Stimulated activated CD8-positive, alpha-beta memory T cell treated with anti-CD3 and anti-CD28 coated beads, Interleukin-7, amount 100 ng/mL, for 48 hours (primary cell): Measurements from ENCODE around the gene ADCYAP1R1.
"Not testable (repeated sequence)": the region's sequence is repeated elsewhere in the genome, so short reads cannot be mapped to it uniquely, and the experiment has no call there.

Experiments
- DNase-seq, 2 donors: peaks; one replicate each; pipeline ENCODE4 v3.0.0-alpha.2; 2020; ENCODE audit warnings: low read depth in 1 of 2; ENCODE audit errors: extremely low read depth in 1 of 2

The ADCYAP1R1 gene

DNA sequence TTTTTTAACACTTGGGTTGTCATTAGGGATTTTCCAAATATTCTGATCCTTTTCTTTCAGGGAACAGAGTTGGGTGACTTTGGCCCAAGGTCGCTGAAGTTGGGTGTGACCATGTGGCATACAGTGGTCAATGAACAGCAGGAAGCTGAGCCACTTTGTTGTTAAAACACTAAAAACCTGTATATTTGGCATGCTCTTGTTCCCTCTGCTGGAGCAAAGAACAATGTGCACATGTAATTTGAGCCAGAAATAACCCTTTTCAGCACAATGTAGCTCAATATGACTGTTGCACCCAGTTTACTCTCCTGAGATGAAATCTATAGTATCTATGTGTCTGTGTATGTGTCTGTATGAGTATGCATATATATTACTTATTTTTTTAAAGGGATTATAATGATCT lies 74.9 kb downstream of the ADCYAP1R1 start:
- no peak for DNase-seq

DNA sequence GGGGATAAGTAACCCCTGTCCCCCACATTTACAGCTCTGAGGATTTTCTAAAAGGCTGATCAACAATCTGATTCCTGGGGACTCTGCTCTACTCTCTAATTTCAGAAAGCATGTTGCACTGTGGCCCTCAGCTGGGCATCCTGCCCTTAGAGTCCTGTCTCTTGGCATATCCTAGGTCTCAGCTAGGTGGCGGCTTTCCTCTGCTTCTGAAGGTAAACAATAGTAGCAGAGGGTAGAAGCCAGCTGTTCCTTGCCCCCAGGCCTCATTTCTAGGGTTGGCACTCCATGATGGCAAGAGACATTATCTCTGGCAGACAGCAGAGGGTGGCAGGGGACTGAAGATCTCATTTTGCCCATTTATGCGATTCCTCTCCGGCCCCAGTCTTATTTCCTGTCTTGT lies 77.0 kb downstream of the ADCYAP1R1 start:
- no peak for DNase-seq

GRCh38 chr7:31133497-31133896 lies 81.4 kb downstream of the ADCYAP1R1 start:
- DNase-seq, result no peak

DNA sequence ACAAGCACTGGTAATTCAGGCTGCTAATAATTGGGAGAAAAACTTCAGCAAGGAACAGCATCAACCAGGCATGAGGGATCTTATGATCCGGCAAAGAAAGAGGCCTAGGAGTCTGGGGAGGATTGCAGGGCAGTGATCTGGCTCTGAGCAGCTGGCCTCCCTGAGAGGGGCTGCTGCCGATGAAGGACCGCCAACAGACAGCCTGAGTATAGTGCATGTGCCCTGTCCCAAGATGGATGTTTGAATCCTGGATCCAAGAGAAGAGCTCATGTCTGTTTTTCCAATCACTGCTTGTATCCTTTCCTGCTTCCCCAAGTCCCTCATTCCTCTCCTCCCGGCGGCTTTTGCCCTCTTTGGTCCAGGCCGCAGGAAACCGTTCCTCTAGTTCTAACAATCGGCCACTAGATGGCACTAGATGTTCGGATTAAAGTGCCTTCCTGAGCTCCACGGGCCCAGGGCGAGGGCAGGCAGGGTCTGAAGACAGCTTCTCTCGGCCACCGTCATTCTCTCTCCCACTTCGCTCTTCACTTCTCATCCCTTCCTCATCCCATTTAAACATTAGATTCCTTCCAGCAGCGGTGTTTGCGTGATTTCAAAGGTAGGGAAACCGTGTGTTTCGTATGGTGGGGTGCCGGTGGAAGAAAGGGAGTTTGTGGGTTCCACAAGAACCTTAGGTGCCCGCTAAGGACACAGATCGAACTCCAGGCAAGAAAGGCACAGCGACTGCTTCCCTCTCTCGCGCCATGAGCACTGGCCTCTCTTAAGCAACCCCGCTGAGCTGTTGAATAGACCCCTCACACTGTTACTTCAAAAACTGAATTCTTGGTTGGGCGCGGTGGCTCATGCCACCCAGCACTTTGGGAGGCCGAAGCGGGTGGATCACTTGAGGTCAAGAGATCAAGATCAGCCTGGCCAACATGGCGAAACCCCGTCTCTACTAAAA lies 82.4 kb downstream of the ADCYAP1R1 start:
- peak in 1 of 2 donors; percentile 20 for DNase-seq

- DNase-seq, result no peak
These were observed 85.1 kb downstream of the ADCYAP1R1 start for GRCh38 chr7:31137234-31137633.

DNA sequence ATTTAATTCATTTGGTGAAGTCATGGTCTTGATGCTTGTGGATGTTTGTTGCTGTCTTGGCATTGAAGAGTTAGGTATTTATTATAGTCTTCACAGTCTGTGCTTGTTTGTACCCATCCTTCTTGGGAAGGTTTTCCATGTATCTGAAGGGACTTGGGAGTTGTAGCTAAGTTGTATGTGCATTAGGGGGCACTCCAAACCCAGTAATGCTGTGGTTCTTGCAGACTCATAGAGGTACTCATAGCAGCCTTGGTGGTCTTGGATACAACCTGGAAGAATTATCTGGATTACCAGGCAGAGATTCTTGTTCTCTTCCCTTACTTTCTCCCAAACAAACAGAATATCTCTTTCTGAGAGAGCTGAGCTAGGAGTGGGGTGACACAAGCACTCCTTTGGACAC lies 93.2 kb downstream of the ADCYAP1R1 start:
- DNase-seq, result no peak

GRCh38 chr7:31146030-31146429 lies 93.9 kb downstream of the ADCYAP1R1 start:
- DNase-seq, result no peak

- no peak for DNase-seq
These were observed 94.4 kb downstream of the ADCYAP1R1 start for GRCh38 chr7:31146538-31146937.

GRCh38 chr7:31151849-31152248 lies 99.7 kb downstream of the ADCYAP1R1 start:
- DNase-seq, result no peak

- not testable (repeated sequence) for DNase-seq
These were observed 101.2 kb downstream of the ADCYAP1R1 start for GRCh38 chr7:31153318-31153717.

GRCh38 chr7:31160941-31161340 lies 108.8 kb downstream of the ADCYAP1R1 start:
- no peak for DNase-seq
